Liver (tissue), 9 donors: Measurements from ENCODE around the gene RPL29. TPM values are rescaled to one million over a fixed set of nuclear protein-coding genes. Genes with fewer than 3 reads are reported as not detected.
A peak's percentile ranks its signal among the peaks of the same experiment; 100 is the strongest.

Experiments used
- DNase-seq: peaks from one replicate; pipeline ENCODE4 v3.0.0-alpha.2; 2017; ENCODE audit warnings: low spot score
- H3K27ac ChIP-seq, 2 donors: one replicate each; pipeline ENCODE4 v1.7.0; 2013; ENCODE audit warnings: inconsistent platforms in 2 of 2, low read length in 2 of 2, control low read depth in 1 of 2, low read depth in 1 of 2, mild to moderate bottlenecking in 1 of 2
- H3K27me3 ChIP-seq, 4 donors: one replicate each; pipeline versions ENCODE4 v1.6.1 to v1.7.0; 2013; ENCODE audit warnings: low read length in 3 of 4, inconsistent platforms in 1 of 4, mild to moderate bottlenecking in 1 of 4, moderate library complexity in 1 of 4; ENCODE audit not compliant: control insufficient read depth in 4 of 4, insufficient read depth in 4 of 4
- H3K36me3 ChIP-seq, 4 donors: one replicate each; pipeline versions ENCODE4 v1.6.1 to v1.7.0; 2013; ENCODE audit warnings: low read length in 3 of 4, mild to moderate bottlenecking in 3 of 4, low read depth in 1 of 4, moderate library complexity in 1 of 4; ENCODE audit not compliant: control insufficient read depth in 4 of 4, insufficient read depth in 3 of 4
- H3K4me1 ChIP-seq, 4 donors: one replicate each; pipeline versions ENCODE4 v1.6.1 to v1.7.0; 2013; ENCODE audit warnings: low read length in 3 of 4, mild to moderate bottlenecking in 3 of 4, moderate library complexity in 1 of 4; ENCODE audit not compliant: control insufficient read depth in 4 of 4, insufficient read depth in 4 of 4
- H3K4me3 ChIP-seq, 3 donors: one replicate each; pipeline versions ENCODE4 v1.6.1 to v1.7.0; 2013; ENCODE audit warnings: low read length in 3 of 3, control low read depth in 1 of 3, low read depth in 1 of 3, mild to moderate bottlenecking in 1 of 3
- H3K9ac ChIP-seq, 2 donors: one replicate each; pipeline ENCODE4 v1.7.0; 2013; ENCODE audit warnings: low read length in 2 of 2, mild to moderate bottlenecking in 2 of 2, moderate library complexity in 2 of 2, control low read depth in 1 of 2, low read depth in 1 of 2
- H3K9me3 ChIP-seq, 4 donors: one replicate each; pipeline versions ENCODE4 v1.6.1 to v1.7.0; 2013; ENCODE audit warnings: low read length in 3 of 4; ENCODE audit not compliant: control insufficient read depth in 4 of 4
- ATF3 ChIP-seq: IDR thresholded peaks from 2 replicates; pipeline ENCODE4 v1.6.1; 2016; ENCODE audit warnings: antibody characterized with exemption
- FOXA1 ChIP-seq: IDR thresholded peaks from 2 replicates; pipeline ENCODE4 v1.6.1; 2016; ENCODE audit warnings: antibody characterized with exemption
- FOXA2 ChIP-seq: IDR thresholded peaks from 2 replicates; pipeline ENCODE4 v1.6.1; 2016; ENCODE audit warnings: antibody characterized with exemption
- GABPA ChIP-seq, 2 donors: IDR thresholded peaks in 1 of 2; conservative IDR thresholded peaks in 1 of 2; 2 replicates each; pipeline ENCODE4 v1.6.1; 2016; ENCODE audit warnings: antibody characterized with exemption in 2 of 2, mild to moderate bottlenecking in 1 of 2, moderate library complexity in 1 of 2
- HNF4A ChIP-seq, 2 donors: conservative IDR thresholded peaks; 2 replicates each; pipeline ENCODE4 v1.6.1; 2016; ENCODE audit warnings: antibody characterized with exemption in 2 of 2, mild to moderate bottlenecking in 2 of 2
- HNF4G ChIP-seq: IDR thresholded peaks from 2 replicates; pipeline ENCODE4 v1.6.1; 2016; ENCODE audit warnings: antibody characterized with exemption
- JUND ChIP-seq, 2 donors: IDR thresholded peaks; 2 replicates each; pipeline ENCODE4 v1.6.1; 2016; ENCODE audit warnings: antibody characterized with exemption in 2 of 2
- NR2F2 ChIP-seq: IDR thresholded peaks from 2 replicates; pipeline ENCODE4 v1.6.1; 2016; ENCODE audit warnings: antibody characterized with exemption
- RAD21 ChIP-seq, 2 donors: IDR thresholded peaks; 2 replicates each; pipeline ENCODE4 v1.6.1; 2016; ENCODE audit warnings: antibody characterized with exemption in 2 of 2, mild to moderate bottlenecking in 2 of 2
- RXRA ChIP-seq, 2 donors: IDR thresholded peaks; 2 replicates each; pipeline ENCODE4 v1.6.1; 2017 to 2018; ENCODE audit warnings: antibody characterized with exemption in 2 of 2, mild to moderate bottlenecking in 1 of 2
- SP1 ChIP-seq: IDR thresholded peaks from 2 replicates; pipeline ENCODE4 v1.6.1; 2018; ENCODE audit warnings: antibody characterized with exemption, mild to moderate bottlenecking
- YY1 ChIP-seq: IDR thresholded peaks from 2 replicates; pipeline ENCODE4 v1.6.1; 2016; ENCODE audit warnings: antibody characterized with exemption, mild to moderate bottlenecking
- WGBS: extraction: QIAGEN DNeasy Blood & Tissue Kit; methylation state at CpG from one replicate; pipeline ENCODE4 v1.1.7; 2013; 5-methylcytosine and 5-hydroxymethylcytosine counted together
- polyA plus RNA-seq, 2 donors: library from polyadenylated mRNA; stranded (reverse) in 1 of 2; unstranded in 1 of 2; fragments of 200-250 nt in 1 of 2; fragments of >200 nt in 1 of 2; fragmentation: Nextera tagmentation in 1 of 2; extraction: Ambion mirVana in 1 of 2; gene quantifications; one replicate each; pipeline versions ENCODE4 v1.2.1 to v1.2.3, GENCODE V29; 2013 to 2015
- total RNA-seq, 2 donors: library from RNA; depleted of rRNA; stranded (reverse); fragments of >200 nt; gene quantifications; one replicate each; pipeline ENCODE4 v1.2.3, GENCODE V29; 2014
- TF ChIP-seq, protein P1 (sequence below): IDR thresholded peaks from 2 replicates; pipeline ENCODE4 v1.6.1; 2016; ENCODE audit warnings: antibody characterized with exemption
- TF ChIP-seq, protein P2 (sequence below): IDR thresholded peaks from 2 replicates; pipeline ENCODE4 v1.6.1; 2016; ENCODE audit warnings: antibody characterized with exemption, mild to moderate bottlenecking
- TF ChIP-seq, protein P3 (sequence below): IDR thresholded peaks from 2 replicates; pipeline ENCODE4 v1.6.1; 2016; ENCODE audit warnings: antibody characterized with exemption
- TF ChIP-seq, protein P4 (sequence below): fragments of 150-350 bp; IDR thresholded peaks from 2 replicates; pipeline ENCODE4 v1.5.1; 2017; ENCODE audit warnings: improper control_type of control experiment, low read depth, low read length; ENCODE audit not compliant: missing input control
- donor health status: healthy.
- donor health status: healthy.
- donor health status: healthy.
- donor health status: healthy.
- donor health status: healthy.

The RPL29 gene
- total and polyA plus RNA-seq, 4 donors = 292 to 789 (median 388) TPM

DNA sequence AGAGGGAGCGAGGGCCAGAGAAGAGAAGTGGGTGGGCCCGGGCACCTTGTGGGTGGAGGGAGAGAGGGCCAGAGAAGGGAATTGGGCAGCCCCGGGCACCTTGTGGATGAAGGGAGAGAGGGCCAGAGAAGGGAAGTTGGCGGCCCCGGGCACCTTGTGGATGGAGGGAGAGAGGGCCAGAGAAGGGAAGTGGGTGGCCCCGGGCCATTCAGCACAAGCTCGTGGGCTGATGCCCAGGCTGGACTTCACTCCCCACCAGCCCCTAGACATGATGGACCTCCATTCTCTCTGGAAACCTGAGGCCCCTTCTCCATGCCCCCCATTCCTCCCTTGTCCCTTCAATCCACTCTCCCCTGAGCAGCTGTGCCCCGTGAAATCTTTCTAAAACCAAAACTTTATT, 44.9 kb upstream of the RPL29 start (continued):
- TF ChIP-seq NR2F2 (no peak), HNF4G (no peak)

- H3K27me3 ChIP-seq = no peaks in the 10 kb centered on the region
- DNase-seq = no peak
- peaks cover 0 to 4% (median 2%) of the 10 kb centered on the region in 4 donors for H3K4me1 ChIP-seq
- 38% methylated on average over 17 of the region's 17 CpGs for WGBS
- H3K9ac ChIP-seq = no peak overlapping the region
- TF ChIP-seq SP1 (peak; percentile 32), RXRA (IDR thresholded peaks at IDR 0.05) (peak; percentile 67 to 73), FOXA2 (no peak), HNF4A (conservative IDR thresholded peaks at IDR 0.05) (peak; percentile 67 to 79), FOXA1 (no peak), ATF3 (peak; percentile 67), GABPA (IDR thresholded peaks at IDR 0.05 in 1 of 2, conservative IDR thresholded peaks at IDR 0.05 in 1 of 2) (no peak), RAD21 (IDR thresholded peaks at IDR 0.05) (no peak)
- TF ChIP-seq, protein P1, sequence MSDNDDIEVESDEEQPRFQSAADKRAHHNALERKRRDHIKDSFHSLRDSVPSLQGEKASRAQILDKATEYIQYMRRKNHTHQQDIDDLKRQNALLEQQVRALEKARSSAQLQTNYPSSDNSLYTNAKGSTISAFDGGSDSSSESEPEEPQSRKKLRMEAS = no peak
- TF ChIP-seq, protein P2, sequence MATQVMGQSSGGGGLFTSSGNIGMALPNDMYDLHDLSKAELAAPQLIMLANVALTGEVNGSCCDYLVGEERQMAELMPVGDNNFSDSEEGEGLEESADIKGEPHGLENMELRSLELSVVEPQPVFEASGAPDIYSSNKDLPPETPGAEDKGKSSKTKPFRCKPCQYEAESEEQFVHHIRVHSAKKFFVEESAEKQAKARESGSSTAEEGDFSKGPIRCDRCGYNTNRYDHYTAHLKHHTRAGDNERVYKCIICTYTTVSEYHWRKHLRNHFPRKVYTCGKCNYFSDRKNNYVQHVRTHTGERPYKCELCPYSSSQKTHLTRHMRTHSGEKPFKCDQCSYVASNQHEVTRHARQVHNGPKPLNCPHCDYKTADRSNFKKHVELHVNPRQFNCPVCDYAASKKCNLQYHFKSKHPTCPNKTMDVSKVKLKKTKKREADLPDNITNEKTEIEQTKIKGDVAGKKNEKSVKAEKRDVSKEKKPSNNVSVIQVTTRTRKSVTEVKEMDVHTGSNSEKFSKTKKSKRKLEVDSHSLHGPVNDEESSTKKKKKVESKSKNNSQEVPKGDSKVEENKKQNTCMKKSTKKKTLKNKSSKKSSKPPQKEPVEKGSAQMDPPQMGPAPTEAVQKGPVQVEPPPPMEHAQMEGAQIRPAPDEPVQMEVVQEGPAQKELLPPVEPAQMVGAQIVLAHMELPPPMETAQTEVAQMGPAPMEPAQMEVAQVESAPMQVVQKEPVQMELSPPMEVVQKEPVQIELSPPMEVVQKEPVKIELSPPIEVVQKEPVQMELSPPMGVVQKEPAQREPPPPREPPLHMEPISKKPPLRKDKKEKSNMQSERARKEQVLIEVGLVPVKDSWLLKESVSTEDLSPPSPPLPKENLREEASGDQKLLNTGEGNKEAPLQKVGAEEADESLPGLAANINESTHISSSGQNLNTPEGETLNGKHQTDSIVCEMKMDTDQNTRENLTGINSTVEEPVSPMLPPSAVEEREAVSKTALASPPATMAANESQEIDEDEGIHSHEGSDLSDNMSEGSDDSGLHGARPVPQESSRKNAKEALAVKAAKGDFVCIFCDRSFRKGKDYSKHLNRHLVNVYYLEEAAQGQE = no peak
- no peaks in the 10 kb centered on the region for H3K9me3 ChIP-seq
- no peak overlapping the region for H3K27ac ChIP-seq
- no peaks in the 10 kb centered on the region for H3K36me3 ChIP-seq
- H3K4me3 ChIP-seq = no peak overlapping the region
These were observed 44.2 kb upstream of the RPL29 start for GRCh38 chr3:52039846-52040245.

DNA sequence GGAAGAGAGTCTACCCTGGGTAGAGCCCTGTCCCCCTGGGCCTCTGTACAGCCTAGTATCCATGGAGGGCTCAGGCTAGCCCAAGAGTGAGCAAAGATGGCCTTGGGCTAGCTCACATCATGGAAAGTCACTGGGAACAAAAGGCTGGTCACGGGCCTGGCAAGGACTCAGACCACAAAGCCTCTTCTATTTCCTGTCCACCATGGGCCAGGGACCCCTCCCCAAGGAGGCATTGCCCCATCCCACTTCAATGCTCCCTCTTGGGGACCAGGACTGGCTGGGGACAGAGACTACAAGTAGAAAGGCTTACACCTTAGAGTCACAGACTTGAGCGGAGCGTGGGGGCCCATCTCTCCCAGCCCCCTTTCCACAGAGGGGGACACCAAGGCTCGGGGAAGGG, 43.7 kb upstream of the RPL29 start:
- H3K4me1 ChIP-seq = peaks cover 0 to 5% (median 2%) of the 10 kb centered on the region in 4 donors
- no peaks in the 10 kb centered on the region for H3K27me3 ChIP-seq
- no peaks in the 10 kb centered on the region for H3K36me3 ChIP-seq
- DNase-seq = no peak
- H3K9ac ChIP-seq = no peak overlapping the region
- TF ChIP-seq NR2F2 (no peak), JUND (IDR thresholded peaks at IDR 0.05) (no peak)
- TF ChIP-seq, protein P1 = no peak
- H3K9me3 ChIP-seq = no peaks in the 10 kb centered on the region
- no peak overlapping the region for H3K27ac ChIP-seq
- WGBS = 89% methylated on average over 4 of the region's 4 CpGs
- no peak overlapping the region for H3K4me3 ChIP-seq

GRCh38 chr3:52038227-52038626, 42.5 kb upstream of the RPL29 start:
- TF ChIP-seq, protein P3, sequence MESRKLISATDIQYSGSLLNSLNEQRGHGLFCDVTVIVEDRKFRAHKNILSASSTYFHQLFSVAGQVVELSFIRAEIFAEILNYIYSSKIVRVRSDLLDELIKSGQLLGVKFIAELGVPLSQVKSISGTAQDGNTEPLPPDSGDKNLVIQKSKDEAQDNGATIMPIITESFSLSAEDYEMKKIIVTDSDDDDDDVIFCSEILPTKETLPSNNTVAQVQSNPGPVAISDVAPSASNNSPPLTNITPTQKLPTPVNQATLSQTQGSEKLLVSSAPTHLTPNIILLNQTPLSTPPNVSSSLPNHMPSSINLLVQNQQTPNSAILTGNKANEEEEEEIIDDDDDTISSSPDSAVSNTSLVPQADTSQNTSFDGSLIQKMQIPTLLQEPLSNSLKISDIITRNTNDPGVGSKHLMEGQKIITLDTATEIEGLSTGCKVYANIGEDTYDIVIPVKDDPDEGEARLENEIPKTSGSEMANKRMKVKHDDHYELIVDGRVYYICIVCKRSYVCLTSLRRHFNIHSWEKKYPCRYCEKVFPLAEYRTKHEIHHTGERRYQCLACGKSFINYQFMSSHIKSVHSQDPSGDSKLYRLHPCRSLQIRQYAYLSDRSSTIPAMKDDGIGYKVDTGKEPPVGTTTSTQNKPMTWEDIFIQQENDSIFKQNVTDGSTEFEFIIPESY = no peak
- TF ChIP-seq YY1 (no peak), HNF4G (no peak), FOXA2 (no peak), HNF4A (conservative IDR thresholded peaks at IDR 0.05) (no peak), FOXA1 (no peak), JUND (IDR thresholded peaks at IDR 0.05) (no peak)
- TF ChIP-seq, protein P1 = no peak
- TF ChIP-seq, protein P4, sequence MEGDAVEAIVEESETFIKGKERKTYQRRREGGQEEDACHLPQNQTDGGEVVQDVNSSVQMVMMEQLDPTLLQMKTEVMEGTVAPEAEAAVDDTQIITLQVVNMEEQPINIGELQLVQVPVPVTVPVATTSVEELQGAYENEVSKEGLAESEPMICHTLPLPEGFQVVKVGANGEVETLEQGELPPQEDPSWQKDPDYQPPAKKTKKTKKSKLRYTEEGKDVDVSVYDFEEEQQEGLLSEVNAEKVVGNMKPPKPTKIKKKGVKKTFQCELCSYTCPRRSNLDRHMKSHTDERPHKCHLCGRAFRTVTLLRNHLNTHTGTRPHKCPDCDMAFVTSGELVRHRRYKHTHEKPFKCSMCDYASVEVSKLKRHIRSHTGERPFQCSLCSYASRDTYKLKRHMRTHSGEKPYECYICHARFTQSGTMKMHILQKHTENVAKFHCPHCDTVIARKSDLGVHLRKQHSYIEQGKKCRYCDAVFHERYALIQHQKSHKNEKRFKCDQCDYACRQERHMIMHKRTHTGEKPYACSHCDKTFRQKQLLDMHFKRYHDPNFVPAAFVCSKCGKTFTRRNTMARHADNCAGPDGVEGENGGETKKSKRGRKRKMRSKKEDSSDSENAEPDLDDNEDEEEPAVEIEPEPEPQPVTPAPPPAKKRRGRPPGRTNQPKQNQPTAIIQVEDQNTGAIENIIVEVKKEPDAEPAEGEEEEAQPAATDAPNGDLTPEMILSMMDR = no peak
- Histone ChIP-seq H3K4me1 (peaks cover 0 to 11% (median 4%) of the 10 kb centered on the region in 4 donors), H3K27me3 (no peaks in the 10 kb centered on the region), H3K36me3 (no peaks in the 10 kb centered on the region), H3K4me3 (no peak overlapping the region), H3K27ac (no peak overlapping the region), H3K9ac (no peak overlapping the region), H3K9me3 (no peaks in the 10 kb centered on the region)
- DNase-seq = no peak
- WGBS = 97% methylated on average over 6 of the region's 6 CpGs
